ENCODE data around the gene IGHMBP2. TPM values are rescaled to one million over a fixed set of nuclear protein-coding genes. Genes with fewer than 3 reads are reported as not detected.

IGHMBP2 gene
- polyA plus RNA-seq, 3 donors, result 14.6 to 22.5 (median 18.6) TPM

GRCh38 chr11:68938816-68939582, 35.3 kb downstream of the IGHMBP2 start:
- DNase-seq, result no peak

- no peak for DNase-seq
These were observed 36.2 kb downstream of the IGHMBP2 start for GRCh38 chr11:68939583-68940555.

- no peak for DNase-seq
These were observed 37.1 kb downstream of the IGHMBP2 start for GRCh38 chr11:68940651-68941323.

GRCh38 chr11:68941324-68942094, 37.8 kb downstream of the IGHMBP2 start:
- no peak for DNase-seq

- no peak for DNase-seq
These were observed 38.5 kb downstream of the IGHMBP2 start for GRCh38 chr11:68942095-68942620.

GRCh38 chr11:68942751-68943271, 39.1 kb downstream of the IGHMBP2 start:
- no peak for DNase-seq

GRCh38 chr11:68946416-68947090, 42.9 kb downstream of the IGHMBP2 start:
- peak; percentile 79 for DNase-seq

GRCh38 chr11:68947151-68947550, 43.5 kb downstream of the IGHMBP2 start:
- no peak for DNase-seq

- DNase-seq, result no peak
These were observed 44.8 kb downstream of the IGHMBP2 start for GRCh38 chr11:68948496-68948895.

- no peak for DNase-seq
These were observed 45.2 kb downstream of the IGHMBP2 start for GRCh38 chr11:68948935-68949334.

- DNase-seq, result no peak
These were observed 46.6 kb downstream of the IGHMBP2 start for GRCh38 chr11:68950270-68950669.

- DNase-seq, result no peak
These were observed 47.1 kb downstream of the IGHMBP2 start for GRCh38 chr11:68950762-68951161.

- DNase-seq, result peak; percentile 58
These were observed 51.3 kb downstream of the IGHMBP2 start for GRCh38 chr11:68954836-68955606.

GRCh38 chr11:68955607-68955958, 51.9 kb downstream of the IGHMBP2 start:
- no peak for DNase-seq

GRCh38 chr11:68956142-68956541, 52.5 kb downstream of the IGHMBP2 start:
- no peak for DNase-seq

- DNase-seq, result no peak
These were observed 53.0 kb downstream of the IGHMBP2 start for GRCh38 chr11:68956547-68957254.

- no peak for DNase-seq
These were observed 54.5 kb downstream of the IGHMBP2 start for GRCh38 chr11:68958211-68958610.

GRCh38 chr11:68959465-68960293, 56.0 kb downstream of the IGHMBP2 start:
- DNase-seq, result no peak
